Activated T-helper 1 cell treated with Interleukin-2 at 50 U/mL for 16 hours (primary cell): Measurements from ENCODE around the gene ACIN1.
A peak's percentile ranks its signal among the peaks of the same experiment; 100 is the strongest.
"Not testable (repeated sequence)": the region's sequence is repeated elsewhere in the genome, so short reads cannot be mapped to it uniquely, and the experiment has no call there.

Experiments used
- DNase-seq: peaks from one replicate; pipeline ENCODE4 v3.0.0-alpha.2; 2020; ENCODE audit warnings: low read depth

Gene ACIN1

DNA sequence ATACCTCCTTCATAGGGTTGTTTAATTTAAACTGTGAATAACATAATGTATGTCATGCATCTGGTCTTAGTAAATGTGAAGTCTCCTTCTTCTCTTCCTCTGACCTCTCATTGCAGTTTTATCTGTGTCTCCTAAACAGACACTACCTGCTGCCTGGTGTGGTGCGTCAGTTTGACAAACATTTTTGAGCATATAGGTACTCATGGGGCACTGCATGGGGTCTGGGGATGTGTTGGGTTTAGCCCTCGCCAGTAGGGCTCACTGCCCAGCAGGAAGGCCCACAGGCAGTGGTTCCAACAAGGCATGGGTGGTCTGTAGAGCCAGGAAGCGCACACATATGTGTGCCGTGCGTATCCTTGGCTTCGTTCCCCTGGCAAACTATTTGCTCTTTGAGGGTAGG is 27.1 kb upstream of the ACIN1 start:
- DNase-seq = no peak

DNA sequence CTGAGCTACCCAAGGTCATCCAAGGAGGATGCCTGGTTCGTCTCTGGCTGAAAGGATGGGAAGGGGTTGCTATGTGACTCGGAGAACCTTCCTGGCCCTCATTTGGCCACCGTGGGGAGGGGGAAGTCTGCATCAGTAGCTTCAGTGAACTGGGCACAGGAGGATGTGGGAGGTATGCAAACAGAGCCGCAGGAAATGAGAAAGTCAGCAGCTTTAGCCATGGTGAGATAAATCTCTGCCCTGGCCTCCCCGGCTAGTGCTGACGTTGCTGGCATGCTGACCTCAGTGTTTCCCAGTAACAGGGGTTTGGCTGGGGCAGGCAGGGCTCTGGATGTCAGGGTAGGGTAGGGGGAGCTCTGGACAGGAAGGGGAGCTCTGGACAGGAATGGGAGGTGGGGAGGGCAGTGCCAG is 26.4 kb upstream of the ACIN1 start:
- DNase-seq = no peak

DNA sequence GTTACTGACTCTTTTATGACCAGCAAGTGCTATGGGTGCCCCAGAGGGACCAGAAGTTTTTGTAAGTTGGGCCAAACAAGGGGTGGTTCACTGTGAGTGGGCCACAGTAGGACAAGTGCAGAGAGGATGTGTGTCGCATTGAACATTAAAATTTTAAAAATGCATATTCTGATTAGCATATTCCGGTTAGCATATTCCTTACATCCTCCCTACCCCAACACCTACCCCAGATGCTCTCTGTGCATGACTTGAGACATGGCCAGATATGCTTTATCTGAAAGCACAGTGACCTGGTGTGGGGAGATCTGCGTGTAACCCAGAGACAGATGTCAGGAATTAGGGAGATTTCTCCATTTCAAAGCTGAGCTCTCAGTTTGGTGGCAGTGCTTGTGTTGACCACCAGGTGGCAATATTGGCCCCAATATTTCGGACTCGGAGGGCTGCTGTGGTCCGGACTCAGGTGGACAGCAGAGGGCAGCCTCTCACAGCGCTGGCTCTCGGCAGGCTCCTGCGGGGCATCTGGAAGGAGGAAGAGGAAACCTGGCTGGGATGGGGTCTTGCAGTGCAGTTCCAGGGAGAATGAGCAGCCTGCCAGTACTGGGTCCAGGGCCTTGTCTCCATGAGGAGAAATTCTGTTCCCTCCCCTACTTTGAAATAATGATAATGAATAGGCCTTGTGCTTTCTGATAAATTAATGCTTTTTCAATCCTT is 25.8 kb upstream of the ACIN1 start:
- DNase-seq = peak; percentile 60

DNA sequence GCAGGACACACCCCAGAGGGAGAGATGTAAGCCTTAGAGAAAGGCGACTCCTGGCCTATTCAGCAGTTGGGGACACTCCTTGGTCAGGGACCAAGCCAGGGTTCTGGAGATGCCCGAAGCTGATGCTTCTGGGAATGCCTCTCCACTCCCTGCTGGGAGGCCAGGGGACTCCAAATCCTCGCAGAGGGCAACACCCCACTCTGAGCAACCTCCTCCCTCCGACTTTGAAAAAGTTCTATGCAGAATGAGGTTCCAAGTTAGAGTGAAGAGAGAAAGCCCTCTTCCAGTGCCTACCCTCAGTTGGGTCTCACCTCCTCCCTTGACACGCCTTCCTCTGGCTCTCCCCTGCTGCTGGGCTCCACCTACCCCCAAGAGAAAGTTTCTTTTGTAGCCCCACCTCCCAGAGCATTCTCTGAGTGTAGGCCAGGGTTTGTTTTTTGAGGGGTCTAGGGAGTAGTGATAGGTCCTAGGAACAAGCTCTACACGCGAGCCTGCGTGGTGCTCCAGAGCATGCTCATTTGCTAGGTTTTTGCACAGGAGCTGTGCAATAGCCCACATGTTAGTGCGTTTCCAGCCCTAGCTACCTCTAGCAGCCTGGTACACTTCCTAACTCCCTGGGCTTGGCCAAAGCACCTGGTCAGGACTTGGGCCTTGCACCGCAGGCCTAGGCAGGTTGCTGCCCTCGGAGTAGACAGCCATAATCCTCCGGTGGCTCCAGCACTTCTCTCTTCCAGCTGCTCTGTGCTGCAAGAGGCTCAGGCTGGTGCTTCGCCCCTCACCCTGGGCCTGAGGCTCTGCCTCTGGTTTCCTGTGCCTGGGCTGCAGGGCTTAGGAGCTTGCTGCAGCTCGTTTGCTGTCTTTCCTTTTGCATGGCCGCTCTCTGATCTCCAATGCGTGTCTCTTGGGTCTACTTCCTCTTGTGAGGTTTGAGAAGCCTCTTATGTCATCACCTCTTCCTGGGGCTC is 24.7 kb upstream of the ACIN1 start:
- peak; percentile 22 for DNase-seq

DNA sequence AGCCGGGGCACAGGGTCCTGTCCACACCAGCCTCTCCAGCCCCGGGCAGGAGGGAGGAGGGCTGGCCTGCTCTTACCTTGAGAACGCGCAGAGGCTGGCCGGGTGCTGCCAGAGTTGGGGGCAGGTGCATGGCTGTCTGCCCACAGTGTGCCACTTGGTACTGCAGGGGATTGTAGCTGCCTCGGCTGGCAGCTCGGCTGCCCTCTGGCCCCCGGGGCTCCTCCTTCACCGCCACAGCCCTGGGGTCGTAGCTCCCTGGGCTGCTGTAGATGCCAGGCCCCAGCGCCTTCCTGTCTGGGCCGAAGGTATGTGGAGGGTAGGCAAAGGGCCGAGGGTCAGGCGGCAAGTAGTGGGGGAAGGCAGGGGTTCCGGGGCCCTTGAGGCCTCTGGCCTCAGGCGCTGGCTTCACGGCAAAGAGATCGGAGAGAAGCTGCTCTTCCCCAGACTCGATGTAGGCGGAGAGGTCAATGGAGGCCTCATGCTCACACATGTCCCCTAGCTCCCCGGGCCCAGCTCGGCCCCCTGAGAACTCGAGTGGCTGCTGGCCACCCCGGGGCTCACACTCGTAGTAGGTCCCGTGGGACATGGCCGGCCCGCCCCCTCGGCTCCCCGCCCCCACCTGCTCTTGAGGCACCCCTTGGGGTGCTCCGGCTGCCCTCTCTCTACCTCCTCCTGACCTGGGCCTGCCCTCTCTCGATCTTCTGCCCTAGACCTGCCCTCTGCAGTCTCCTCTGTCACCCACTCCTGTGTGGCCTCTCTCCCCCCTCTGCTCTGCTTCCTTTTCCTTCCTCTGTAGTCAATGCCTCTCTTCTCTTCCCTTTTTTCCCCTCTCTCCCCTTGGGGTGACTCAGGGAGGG is 23.8 kb upstream of the ACIN1 start, which contains the start of gene CEBPE:
Gene CEBPE, minus strand, starts transcription at position 750 of the 857 bp plus-strand sequence. Its CDS starts 164 bp downstream, at position 586.
- no peak for DNase-seq

DNA sequence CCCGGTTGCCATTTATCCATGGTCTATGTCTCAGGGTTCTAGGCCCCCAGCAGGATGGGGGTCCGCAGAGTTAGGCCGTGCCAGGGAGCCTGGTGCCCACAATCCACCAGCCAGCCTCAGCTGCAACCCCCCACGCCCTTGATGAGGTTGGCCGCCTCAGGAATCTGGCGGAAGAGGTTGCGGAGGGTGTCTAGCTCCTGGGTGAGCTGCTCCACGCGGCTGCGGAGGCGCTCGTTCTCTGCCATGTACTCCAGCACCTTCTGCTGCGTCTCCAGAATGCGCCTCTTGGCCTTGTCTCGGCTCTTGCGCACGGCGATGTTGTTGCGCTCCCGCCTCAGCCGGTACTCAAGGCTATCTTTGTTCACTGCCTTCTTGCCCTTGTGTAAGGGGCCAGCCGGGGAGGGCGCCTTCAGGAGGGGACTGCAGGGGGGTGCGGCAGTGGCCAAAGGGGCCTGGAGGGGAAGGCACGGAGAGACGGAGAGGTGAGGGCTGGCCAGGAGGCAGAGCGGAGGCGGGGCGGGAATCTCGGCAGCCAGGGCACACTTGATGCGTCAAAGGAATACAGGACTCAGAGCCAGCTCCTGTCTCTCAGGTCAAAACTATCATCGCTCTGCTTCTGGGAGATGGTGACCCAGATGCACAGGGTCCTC is 22.6 kb upstream of the ACIN1 start:
- no peak for DNase-seq

DNA sequence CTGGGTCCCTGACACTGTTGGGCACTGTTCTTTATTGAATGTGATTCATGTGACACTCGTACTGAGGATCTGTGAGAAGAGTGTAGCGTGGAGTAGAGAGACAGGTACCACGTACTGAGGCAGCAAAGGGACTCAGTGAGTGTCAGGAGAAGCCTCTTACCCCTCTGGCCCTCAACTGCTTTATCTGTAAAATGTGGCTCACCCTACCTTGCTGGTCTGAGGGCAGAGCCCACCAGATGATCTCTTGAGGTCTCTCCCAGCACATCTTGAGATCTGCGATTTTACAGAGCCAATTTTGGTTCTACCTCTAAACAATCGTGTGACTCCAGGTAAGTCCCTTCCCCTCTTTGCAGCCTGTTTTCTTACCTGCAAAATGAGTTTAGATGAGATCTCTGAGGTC is 21.0 kb upstream of the ACIN1 start:
- no peak for DNase-seq

DNA sequence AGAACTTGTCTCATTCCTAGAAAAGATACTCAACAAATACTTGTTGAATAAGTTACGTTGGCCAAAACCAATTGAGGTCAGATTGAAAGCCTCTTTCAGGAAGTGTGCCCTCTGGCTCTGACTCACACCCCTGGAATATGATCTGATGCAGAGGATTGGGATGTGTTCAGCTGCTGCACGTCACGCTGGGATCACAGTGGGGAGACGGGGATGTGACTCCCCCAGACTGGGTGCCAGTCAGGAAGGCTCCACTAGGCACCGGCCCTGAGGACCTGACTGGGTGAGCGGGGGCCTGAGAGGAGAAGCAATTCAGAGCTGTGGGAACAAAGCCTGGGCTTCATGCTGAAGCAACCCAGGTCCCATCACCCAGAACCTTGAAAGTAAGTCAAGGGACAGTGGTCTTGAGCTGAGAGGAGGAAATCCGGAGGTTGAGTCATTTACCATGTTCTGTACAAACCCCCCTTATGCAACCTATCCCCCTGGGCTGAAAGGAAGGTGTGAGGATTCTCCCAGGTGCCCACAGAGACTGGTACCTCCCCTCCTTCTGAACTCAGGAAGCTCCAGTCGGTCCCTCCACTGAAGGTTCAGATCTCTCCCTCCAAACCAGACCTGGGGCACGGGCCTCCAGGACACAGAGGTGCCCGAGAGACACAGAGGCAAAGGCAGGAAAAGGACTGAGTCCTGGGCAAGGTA is 20.2 kb upstream of the ACIN1 start:
- no peak for DNase-seq

DNA sequence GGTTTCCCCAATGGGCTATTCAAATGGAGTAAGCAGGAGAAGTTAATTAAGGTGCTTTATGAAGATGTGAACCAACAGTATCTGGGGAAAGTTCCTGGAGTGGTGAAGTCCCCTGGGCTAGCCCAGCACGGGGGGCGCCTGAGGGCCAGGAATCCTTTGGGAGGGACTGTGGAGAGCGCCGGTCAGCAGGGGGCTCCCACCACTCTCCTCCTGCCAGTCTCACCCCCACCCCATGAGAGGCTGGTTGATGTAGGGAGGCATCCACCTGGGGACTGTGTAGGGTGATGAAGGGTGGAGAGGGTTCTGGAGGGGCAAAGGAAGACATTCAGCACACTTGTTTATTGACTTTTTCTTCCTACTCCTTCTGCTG is 19.7 kb upstream of the ACIN1 start:
- no peak for DNase-seq

DNA sequence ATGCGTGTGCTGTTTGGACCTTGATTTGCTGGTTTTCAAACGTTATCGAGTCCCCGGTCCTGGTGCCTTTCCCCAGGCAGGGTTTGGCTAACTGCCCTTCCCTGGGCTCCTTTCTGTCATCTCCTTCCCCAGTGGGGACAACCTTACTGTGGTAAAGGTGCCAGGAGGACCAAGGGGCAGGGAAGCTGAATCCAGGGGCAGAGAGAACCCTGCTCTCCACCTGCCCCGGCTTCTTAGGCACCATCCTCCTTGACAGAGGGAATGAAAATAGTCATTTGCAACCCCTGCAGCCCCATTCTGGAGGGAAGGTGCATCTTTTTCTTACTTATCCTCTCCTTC is 19.2 kb upstream of the ACIN1 start:
- no peak for DNase-seq

DNA sequence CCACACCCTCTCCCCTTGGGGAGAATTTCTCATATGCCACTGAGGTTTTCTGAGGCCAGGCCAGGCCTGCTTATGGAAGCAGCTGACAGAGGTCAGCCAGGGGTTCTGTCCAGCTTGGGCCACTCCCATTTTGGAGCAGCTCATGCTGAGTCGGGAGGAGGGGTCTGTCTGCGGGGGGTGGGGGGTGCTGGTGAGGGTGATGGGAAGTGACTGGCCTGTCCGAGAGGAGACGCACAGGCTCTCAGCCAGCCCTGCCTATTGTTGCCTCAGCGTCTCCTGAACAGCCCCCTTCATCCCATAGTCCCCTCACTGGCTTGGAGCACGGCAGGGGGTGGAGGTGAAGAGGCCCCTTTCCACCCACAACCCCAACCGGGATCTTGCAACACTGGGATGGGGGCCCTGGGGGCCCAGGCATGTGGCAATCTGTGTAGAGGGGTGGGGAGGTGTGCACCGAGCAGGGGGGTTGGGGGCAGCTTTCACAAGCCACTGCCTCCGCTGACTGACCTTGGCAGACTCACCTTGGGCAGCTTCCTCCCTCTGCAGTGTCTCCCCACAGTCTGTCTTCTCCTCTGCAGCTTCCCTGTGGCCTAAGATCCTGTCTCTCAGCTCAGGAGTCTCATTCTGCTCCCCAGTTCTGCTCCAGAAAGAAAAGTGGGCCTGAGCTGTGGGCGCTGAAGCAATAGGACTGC is 18.6 kb upstream of the ACIN1 start:
- DNase-seq = no peak

DNA sequence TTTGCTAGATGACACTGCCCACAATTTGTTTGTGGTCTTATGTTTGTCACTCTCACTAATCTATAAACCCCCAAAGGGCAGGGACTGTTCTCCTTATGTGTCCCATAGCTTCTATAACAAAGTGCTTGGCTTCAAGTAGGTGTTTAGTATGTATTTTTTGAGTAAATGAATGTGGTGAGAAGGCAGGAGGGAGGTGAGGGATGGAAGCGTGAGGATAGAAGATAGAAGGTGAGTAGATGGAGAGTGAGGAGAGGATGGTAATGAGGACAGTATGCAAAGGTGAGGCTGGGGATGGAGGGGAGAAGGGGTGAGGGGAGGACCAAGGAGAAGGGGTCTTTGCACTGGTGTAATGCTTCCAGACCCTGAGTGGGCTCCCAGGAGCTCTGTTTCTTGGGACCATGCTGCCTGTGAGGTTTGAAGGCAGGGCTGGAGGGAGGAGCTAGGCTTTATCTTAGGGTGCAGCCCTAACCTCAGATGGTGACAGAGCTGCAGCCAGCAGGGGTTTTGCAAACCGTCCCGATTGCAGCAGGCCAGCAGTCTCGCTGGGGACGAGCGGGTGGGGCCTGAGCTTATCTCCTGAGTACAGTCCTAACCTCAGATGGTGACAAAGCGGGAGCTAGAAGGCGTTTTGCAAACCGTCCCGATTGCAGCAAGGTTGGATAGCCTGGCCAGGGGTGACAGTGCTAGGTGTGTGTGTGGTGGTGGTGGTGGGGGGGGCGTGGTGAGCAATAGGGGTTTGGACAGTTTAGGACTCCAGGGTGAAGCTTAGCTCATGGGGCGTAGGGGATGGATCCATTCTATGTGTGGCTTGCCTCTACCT is 17.6 kb upstream of the ACIN1 start:
- DNase-seq = no peak

DNA sequence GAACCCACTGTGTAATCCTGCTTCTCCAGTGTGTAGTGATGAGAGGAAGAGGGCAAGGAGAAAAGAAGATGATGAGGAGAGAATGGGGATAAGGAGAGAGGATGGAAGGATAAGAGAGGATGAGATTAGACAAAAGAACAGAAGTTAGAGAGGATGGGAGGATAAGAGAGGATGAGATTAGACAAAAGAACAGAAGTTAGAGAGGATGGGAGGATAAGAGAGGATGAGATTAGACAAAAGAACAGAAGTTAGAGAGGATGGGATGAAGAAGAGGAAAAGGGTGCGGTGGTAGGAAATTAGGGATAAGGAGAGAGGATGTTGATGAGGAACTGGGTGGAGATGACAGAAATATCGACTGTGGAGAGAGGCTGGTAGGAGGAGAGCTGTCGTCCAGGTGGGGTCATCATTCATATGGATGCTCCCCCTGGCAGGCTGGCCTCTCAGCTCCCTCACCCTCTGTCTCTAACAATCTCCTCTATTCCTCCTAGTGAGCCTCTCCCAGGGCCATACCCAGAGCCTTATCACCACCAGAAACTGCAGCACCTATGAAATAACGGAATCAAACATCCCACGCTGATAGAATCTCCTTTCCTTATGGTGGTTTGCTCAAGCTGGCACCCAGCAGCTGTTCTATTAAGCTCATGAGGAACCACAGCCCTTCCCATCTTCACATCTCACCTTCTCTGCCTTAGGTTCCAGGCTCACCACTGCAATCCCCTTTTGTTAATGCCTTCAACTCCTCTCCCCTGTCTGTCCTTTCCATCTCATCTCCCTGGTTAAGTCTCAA is 15.8 kb upstream of the ACIN1 start:
- no peak for DNase-seq

DNA sequence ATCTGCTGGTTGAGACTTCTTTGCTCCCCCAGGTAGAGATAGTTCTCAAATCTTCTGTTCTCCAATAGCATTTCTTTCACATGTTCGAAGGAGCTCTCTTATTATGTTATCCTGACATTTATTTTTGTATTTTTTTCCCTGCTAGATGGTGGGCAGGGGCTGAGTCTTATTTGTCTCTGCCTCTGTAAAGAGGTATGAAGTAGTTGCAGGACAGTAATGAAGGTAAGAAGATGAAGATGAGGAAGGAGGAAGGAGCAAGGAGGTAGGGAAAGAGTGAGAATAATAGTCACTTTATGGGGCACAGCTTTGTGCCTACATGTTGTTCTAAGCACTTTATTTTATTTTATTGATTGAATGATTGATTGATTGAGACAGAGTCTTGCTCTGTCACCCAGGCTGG is 14.8 kb upstream of the ACIN1 start:
- no peak for DNase-seq

DNA sequence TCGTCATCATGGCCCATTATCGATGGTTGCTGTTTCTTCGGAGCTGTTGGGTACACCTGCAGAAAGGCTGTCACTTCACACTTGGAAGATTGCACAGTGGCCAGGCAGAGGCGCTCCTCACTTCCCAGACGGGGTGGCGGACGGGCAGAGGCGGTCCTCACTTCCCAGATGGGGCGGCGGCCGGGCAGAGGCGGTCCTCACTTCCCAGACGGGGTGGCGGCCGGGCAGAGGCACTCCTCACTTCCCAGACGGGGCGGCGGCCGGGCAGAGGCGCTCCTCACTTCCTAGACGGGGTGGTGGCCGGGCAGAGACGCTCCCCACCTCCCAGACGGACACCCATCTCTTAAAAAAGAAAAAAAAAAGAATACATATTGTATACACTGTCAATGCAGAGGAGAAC is 13.2 kb upstream of the ACIN1 start:
- not testable (repeated sequence) for DNase-seq

DNA sequence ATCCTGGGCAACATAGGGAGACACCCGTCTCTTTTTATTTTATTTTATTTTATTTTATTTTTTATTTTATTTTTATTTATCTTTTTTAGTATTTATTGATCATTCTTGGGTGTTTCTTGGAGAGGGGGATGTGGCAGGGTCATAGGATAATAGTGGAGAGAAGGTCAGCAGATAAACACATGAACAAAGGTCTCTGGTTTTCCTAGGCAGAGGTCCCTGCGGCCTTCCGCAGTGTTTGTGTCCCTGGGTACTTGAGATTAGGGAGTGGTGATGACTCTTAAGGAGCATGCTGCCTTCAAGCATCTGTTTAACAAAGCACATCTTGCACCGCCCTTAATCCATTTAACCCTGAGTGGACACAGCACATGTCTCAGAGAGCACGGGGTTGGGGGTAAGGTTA is 12.7 kb upstream of the ACIN1 start:
- not testable (repeated sequence) for DNase-seq

DNA sequence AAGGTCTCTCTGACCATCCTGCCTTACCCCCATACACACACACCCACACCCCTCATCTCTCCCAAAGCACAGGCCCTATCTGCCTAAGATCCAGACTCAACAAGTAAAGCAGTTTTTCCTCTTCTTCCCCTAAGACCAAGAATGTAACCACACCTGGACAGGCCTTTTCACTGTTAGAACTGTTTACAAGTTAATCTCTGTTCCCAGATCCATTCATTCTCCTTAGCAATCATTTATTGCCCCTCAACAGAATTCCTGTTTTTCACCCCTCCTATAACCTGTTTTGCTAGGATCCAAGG is 11.8 kb upstream of the ACIN1 start:
- DNase-seq = no peak

DNA sequence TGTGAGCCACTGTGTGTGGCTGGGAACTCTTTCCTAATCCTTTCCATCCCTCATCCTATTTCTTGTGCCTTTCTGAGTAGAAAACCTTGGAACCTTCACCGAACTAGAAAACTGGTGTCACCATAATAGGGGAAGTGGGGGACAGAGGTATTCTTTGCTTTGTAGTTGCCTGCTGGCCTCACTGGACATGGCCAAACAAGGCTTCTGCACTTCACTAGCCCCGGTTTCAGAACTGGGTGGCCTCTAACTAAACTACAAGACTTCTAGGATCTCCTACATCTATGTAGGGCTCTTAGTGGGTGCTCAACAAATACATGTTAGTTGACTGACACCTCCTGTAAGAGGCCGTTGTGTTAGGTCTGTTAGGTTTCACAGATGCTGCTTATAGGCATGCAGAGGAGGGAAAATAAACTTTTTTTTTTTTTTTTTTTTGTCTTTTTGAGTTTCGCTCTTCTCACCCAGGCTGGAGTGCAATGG is 10.4 kb upstream of the ACIN1 start:
- no peak for DNase-seq
